ENCODE measurements around the gene TPRA1.
"Not testable (repeated sequence)": the region's sequence is repeated elsewhere in the genome, so short reads cannot be mapped to it uniquely, and the experiment has no call there.

TPRA1 gene

DNA sequence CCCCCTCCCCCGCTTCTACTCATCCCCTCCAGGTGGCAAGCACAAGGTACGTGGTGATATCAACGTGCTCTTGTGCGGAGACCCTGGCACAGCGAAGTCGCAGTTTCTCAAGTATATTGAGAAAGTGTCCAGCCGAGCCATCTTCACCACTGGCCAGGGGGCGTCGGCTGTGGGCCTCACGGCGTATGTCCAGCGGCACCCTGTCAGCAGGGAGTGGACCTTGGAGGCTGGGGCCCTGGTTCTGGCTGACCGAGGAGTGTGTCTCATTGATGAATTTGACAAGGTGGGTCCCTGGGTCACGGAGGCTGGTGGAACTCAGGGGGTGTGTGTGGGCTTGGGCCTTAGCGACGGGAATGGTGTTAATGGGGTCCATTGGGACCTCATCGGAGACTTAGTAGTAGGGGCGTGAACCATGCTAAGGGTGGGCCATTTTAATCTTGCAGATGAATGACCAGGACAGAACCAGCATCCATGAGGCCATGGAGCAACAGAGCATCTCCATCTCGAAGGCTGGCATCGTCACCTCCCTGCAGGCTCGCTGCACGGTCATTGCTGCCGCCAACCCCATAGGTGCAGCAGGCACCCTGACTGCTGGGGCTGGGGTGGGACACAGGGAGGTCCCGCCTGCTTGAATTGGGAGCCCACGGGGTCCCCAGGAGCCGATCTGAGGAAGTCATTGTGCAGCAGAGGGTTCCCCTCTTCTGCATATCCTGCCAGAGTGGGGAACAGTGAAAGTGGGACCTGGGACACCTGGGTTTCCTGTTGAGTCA, 26.5 kb upstream of the TPRA1 start:
- DNase-seq (ENCODE audit: low read depth) = no peak

DNA sequence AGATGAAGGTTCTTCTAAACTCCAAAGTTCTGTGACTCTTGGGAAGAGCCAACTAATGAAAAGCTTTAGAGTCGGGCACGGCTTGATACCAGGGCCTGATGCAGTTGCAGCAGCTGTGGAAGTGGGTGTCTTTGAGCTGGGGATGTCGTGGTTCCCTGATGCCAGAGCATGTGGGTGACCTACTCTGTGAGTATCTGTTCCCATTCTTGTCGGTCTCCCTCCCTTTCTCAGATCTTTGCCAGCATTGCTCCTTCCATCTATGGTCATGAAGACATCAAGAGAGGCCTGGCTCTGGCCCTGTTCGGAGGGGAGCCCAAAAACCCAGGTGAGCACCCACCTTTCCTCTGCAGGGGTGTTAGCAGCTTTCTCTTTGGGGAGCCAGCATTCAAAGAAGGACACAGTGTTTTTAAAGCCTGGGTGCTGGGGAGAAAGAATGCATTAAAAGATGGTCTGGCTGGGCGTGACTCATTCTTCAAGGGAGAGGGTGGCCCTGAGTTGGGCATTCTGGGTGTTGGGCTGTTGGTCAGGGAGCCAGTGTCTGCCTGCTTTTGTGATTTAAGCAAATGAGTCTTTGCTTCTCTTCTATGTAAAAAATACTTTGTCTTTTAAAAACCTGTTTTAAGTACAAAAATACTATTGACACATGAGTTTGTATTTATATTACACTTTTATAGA, 25.2 kb upstream of the TPRA1 start:
- DNase-seq (ENCODE audit: low read depth) = no peak

DNA sequence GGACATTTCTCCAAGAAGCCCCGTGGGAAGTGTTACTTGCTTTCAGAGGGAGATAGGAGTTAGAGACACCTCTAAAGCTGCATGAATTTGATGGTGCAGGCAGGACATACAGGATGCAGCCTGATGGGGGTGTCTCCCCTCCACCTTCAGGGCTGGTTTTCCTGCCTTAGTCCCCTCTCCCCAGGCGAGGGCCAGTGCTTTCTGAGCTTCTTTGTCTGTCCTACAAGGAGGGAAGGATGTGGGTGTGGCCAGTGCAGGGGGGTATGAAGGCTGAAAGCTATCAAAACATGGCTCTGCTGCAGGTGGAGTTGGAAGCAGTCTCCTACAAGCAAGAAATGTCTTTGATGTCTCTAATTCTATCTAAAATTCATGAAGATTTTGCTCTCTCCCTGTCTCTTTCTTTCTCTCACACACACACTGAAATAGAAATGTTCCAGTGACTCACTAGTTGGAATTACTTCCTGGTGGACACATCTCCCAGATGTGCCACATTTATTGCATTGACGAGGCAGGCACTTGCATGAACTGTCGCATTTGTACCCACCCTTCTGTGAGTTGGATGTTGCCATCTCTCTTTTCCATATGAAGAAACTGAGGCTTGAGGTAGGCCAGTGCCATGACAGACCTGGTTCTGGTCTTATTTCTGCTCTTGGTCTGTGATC, 24.5 kb upstream of the TPRA1 start:
- DNase-seq (ENCODE audit: low read depth) = no peak

DNA sequence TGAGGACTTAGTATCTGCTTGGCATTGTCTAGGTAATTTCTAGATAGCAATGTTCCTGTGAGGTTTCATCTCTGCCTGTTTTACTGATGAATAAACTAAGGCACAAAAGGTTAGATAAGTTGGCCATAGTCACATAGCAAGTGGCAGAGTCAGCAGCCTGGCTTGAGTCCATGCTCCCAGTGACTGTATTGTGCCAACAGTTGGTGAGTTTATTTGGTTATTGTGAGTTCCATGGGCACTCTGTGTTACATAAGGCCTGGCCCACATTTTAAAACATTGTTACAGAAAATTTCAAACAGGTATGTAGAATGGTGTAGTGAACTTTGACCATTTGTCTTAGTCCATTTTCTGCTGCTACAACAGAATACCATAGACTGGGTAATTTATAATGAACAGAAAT, 22.9 kb upstream of the TPRA1 start:
- DNase-seq (ENCODE audit: low read depth) = no peak

DNA sequence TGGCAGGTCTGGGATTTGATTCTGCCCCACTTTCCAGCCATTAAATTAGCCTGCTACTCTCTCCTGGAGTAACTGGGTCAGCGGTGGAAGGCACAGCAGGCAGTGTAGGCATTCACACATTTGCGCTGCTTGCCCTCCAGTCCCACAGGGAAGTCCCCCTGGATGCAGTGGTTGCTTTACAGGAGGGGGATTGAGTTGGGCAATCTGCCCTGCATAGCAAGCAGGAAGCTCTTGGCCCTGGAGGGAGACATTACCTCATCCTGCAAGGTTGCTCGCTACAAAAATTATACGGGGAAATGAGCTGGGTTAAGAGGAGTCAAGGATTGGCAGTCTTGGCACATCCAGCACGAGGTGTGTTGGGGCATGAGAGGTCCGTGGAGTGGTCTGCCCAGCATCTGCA, 22.4 kb upstream of the TPRA1 start:
- DNase-seq (ENCODE audit: low read depth) = no peak

DNA sequence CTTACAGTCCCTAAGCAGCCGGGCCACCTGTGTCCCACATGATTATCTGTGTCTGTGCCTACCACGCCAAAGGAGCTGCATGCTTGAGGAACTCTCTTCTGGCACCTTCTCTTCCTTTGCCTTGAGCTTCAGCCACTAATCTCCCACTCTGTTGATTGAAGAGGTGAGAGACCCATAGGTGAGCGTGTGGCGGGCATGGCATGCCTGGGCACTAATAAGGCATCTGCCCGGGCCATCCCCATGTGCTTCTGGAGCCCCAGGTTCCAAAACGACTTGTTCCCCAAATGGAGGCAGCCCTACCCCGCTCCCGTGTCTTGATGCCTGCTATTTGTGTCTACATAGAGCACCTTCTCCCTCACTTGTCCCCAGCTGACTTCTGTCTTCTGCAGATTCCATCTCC, 20.7 kb upstream of the TPRA1 start:
- no peak for DNase-seq (ENCODE audit: low read depth)

DNA sequence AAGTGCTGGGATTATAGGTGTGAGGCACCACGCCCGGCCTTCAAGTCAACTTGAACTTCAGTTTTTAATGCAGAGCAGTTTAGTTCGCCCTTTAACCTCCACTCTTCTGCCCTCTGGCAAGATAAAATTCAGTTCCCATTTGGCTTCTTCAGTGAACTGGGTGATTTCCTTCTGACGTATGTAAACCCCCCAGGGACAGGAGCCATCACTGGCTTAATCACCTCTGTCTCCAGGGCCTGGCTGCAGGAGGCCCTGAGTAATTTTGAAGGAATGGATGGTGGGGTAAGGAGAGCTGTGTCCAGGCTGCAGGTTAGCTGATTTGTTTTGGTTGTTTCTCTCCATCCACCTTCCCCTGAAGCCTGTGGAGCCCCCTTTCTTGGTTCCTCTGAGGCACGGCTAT, 19.6 kb upstream of the TPRA1 start:
- DNase-seq (ENCODE audit: low read depth) = no peak

DNA sequence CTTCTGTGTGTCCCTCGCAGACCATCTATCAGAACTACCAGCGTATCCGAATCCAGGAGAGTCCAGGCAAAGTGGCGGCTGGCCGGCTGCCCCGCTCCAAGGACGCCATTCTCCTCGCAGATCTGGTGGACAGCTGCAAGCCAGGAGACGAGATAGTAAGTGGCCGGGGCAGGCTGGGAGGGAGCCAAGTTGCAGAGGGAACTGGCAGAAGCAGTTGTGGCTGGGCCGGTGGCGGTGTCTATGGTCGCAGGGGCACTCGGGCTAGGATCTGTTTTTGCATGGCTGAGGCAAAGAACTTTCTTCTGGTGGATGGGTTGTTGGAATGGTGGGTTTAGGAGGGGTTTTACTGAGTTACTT, 17.8 kb upstream of the TPRA1 start:
- DNase-seq (ENCODE audit: low read depth) = no peak

DNA sequence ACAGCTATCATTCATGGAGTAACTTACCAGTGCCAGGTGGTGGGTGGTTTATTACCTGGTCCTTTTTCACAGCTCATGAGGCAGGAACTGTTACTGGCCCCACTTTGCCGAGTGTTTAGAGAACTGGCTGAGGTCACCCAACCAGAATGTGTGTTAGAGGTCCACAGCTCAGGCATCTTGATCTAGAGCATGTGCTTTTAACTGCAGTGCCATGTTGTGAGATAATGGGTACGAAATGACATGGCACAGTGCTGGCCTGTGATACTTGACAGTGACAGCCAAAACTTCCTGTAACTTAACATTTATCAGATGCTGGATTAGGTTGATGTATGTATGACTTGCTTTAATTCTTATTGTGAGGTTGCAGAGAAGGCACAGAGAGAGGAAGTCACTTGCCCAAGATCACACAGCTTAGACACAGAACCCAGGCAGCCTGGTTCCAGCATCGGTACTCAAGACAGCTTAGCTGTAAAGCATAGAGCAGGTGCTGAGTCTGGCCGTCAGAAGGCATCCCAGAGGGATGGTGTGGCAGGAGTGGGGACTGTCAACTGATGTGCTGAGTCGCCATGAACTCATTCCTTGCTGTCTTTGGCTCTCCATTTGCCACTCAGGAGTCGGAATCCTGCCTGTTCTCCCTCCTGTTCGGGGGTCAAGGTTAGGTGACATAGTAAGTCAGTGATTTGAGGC, 17.3 kb upstream of the TPRA1 start:
- DNase-seq (ENCODE audit: low read depth) = no peak

DNA sequence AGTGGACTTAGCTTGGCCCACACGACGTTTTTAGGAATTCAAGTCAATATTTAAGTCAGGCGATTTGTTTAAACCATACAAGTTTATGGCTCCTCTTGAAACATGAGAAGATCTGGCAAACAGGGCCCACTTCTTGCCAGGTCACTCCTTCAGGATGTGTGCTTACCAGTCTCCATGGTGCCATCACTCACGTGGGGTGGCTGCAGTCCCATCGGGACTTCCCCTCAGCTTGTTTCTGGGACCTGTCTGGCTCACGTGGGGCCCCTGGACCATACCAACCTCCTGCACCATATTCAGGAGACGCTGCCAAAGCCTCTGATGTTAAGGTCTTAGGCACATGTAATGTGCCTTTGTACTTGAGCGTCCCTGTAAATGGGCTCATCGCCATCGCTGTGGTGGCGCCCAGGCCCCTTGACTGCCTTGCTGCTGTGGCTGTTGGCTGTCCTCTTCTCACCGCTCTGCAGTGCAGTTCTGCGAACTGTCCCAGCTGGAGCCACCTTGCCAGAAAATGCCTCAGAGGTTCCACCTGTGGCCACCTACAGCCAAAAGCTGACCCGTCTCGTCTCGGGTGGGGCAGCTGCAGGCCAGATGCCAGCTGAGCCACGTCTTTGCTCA, 16.6 kb upstream of the TPRA1 start:
- DNase-seq (ENCODE audit: low read depth) = no peak

DNA sequence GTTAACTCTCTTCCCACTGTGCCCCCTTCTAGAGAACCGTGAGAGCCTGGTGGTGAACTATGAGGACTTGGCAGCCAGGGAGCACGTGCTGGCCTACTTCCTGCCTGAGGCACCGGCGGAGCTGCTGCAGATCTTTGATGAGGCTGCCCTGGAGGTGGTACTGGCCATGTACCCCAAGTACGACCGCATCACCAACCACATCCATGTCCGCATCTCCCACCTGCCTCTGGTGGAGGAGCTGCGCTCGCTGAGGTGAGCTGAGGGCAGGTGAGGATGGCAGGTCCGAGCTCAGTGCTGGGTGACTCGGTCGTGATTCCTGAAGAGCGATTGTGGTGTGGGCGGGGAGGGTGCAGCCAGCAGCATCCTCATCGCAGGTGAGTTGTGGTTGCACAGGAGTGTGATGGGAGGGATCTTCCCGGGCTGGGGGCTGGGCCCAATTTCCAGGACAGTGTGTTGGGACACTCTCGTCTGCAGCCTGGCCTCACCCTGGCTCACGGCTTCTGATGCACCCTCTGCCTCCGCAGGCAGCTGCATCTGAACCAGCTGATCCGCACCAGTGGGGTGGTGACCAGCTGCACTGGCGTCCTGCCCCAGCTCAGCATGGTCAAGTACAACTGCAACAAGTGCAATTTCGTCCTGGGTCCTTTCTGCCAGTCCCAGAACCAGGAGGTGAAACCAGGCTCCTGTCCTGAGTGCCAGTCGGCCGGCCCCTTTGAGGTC, 15.7 kb upstream of the TPRA1 start:
- no peak for DNase-seq (ENCODE audit: low read depth)

DNA sequence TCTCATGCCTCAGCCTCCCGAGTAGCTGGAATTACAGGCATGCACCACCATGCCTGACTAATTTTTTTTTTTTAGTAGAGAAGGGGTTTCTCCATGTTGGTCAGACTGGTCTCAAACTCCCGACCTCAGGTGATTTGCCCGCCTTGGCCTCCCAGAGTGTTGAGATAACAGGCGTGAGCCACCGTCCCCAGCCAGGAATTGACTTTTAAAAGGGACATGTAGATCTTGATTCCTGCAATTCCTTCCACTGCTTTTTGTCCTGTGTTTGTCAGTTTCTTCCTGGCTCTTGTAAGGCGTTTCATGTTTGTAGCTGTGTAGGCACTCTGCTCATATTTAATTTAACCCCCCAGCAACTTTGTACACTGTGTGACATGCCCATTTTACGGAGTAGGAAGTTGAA, 15.0 kb upstream of the TPRA1 start:
- DNase-seq (ENCODE audit: low read depth) = not testable (repeated sequence)

DNA sequence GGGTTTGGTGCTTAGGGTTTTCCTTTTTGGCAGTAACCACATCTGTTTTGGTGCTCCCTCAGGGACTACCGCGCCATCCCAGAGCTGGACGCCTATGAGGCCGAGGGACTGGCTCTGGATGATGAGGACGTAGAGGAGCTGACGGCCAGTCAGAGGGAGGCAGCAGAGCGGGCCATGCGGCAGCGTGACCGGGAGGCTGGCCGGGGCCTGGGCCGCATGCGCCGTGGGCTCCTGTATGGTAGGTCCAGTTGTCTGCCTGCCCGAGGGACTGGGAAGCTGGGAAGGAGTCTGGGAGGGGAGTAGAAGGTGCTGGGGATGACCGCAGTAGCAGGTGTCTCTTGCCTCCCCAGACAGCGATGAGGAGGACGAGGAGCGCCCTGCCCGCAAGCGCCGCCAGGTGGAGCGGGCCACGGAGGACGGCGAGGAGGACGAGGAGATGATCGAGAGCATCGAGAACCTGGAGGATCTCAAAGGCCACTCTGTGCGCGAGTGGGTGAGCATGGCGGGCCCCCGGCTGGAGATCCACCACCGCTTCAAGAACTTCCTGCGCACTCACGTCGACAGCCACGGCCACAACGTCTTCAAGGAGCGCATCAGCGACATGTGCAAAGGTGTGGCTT, 14.1 kb upstream of the TPRA1 start:
- DNase-seq (ENCODE audit: low read depth) = no peak

DNA sequence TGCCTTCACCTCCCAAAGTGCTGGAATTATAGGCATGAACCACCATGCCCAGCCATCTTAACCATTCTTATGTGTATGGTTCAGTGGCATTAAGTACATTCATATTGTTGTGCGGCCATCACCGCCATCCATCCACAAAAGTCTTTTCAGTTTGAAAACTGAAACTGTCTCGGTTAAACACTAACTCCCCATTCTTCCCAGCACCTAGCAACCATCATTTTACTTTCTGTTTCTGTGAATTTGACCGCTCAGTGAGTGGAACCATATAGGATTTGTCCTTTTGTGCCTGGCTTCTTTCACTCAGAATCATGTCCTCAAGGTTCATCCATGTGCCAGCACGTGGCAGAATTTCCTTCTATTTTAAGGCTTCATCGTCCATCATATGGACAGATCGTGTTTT, 13.5 kb upstream of the TPRA1 start:
- DNase-seq (ENCODE audit: low read depth) = no peak

DNA sequence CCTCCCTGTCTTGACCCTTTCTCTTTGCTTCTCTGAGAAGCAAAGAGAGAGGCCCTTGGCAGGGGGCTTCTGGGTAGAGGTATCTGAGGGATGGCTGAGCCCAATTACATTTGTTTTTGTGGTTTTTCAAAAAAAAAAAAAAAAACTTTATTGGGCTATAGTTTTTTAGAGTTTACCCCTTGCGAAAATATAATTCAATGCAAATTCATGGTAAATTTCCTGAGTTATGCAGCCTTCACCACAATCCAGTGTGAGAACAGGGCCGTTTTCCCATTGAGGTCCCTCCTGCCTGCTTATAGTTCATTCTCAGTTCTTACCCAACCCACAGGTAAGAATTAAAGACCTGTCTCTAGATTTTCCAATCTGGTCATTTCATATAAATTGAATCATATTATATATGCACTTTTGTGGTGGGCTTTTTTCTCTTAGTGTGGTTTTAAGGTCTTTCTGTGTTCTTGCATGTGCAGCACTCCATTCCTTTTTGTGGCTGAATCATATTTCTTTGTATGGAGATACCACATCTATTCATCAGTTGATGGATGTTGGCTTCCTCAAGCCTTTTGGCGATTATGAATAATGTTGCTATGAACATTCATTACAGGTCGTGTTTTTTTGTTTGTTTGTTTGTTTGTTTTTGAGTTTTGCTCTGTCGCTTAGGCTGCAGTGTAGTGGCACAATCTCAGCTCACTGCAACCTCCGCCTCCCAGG, 10.4 kb upstream of the TPRA1 start:
- no peak for DNase-seq (ENCODE audit: low read depth)

DNA sequence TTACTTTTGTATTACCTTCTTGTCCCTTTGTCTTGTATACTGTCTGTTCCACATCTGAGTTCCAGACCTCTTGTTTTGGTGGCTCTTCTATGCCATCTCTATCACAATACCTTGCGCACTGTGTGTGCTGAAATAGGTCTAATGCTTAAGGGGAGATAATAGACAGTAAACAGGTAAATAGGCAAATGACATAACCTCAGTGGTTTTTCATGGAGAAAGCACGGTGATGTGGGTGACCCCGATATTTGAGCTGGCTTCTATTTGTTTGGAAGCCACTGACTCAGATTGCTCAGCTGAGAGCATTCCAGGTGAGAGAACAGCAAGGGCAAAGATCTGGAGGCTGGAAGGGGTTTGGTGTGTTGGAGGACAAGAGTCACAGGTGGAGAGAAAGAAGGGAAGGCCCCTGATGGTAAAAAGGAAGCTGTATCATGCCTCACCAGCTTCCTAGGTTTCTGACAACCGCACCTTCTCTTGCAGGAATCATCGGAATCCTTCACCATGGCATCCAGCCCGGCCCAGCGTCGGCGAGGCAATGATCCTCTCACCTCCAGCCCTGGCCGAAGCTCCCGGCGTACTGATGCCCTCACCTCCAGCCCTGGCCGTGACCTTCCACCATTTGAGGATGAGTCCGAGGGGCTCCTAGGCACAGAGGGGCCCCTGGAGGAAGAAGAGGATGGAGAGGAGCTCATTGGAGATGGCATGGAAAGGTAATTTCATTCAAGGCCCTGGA, 8.5 kb upstream of the TPRA1 start:
- DNase-seq (ENCODE audit: low read depth) = no peak

DNA sequence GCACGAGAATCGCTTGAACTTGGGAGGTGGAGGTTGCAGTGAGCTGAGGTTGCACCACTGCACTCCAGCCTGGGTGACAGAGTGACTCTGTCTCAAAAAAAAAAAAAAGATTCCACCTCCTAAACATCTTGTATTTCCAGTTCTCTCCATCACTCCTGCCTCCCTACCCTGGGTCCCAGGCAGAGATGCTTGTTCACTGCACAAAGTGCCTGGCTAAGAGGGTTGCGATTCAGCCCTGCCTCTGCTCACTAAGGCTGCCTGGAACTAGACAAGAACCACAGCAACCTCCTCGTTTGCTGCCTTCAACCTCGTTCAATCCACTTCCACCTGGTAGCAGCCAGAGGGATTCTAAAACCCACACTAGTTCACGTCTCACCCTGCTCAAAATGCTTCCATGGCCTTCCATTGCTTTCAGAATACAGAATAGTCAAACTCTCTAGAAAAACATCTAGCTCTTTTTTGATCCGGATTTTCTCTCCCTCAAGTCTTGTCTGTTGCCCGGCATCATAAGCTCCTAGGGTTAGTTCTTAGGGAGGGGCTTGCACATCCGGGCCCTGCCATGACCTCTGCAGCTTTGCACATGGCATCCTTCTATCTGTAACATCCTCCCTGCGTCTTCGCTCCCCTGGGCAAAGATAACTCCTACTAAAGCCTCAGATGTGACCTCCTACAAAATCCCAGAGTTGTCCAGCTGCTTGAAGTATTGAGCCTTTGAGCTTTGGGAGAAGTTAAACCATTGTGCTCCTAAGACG, 6.7 kb upstream of the TPRA1 start:
- DNase-seq (ENCODE audit: low read depth) = no peak

DNA sequence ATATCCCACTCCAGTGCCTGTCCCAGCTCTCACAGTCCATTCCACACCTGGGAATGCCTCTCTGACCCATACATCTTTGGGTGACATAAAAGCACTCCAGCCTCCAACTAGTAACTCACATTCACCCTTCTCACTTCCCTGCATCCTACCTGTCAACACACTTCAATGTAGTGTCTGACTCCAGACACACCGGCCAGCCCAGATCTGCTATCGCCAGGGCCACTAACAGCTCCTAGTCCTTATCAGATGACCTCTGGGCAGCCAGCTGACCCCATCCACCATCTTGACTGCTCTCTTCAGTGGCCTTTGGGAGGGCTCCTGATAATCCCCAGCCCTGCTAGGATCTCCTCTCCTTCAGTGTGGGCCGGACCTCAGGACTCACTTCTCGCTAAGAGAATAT, 4.8 kb upstream of the TPRA1 start:
- DNase-seq (ENCODE audit: low read depth) = no peak

DNA sequence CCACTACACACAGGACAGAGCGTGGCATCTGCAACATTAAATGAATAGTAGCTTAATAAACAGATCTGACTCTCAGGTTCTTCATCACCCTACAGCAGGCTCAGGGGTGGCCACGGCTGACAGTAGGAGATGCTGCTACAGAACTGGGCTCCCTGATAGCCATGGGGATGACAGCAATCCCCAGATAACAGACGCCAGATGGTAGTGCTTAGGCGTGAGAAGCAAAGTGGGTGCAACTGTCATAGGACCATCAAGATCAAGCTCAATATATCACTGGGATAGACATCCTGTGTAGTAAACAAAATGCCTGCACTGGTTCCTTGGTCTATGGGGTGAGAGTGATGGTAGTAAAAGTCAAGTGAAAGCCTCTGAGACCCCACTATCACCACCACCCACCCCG, 2.6 kb upstream of the TPRA1 start:
- no peak for DNase-seq (ENCODE audit: low read depth)

All from CMK (cell line).